CD4-positive, alpha-beta T cell treated with Interleukin-15 for 1 hour (primary cell): ENCODE measurements around the gene CPXM2.

Experiments
- DNase-seq: peaks from one replicate; pipeline ENCODE4 v3.0.0-alpha.2; 2020

The CPXM2 gene

DNA sequence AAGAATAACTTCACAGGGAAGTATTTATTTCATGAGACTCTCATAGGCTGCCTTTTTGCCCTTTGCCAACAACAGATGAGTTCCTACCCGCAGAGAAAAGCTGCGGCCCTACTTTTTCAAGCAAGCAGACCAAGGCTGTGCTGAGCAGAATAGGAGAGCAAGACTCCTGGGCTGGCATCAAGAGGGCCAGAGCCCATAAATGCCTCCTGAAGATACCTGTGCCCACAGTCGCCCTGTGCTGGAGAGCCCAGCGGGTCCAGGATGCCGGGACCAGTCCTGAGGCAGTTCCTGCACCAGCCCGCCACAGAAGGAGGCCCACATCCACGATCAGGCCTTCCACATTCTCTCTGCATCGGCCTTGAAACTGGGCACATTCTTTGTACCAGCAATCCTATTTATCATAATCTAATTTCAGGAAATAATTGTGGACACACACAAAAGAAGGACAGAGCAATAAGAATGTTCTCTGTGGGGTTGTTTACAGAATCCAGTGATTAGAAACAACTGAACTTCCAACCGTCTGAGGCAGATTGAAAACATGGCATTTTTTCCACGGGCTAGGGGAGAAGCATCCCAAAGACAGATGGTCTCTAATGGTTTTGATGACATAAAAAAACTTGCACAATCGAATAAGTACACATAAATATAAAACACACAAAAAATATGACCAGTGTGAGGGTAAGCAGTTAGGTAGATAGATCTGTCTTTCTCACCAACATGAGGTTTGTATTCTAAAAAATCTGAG, 95.6 kb downstream of the CPXM2 start:
- no peak for DNase-seq

DNA sequence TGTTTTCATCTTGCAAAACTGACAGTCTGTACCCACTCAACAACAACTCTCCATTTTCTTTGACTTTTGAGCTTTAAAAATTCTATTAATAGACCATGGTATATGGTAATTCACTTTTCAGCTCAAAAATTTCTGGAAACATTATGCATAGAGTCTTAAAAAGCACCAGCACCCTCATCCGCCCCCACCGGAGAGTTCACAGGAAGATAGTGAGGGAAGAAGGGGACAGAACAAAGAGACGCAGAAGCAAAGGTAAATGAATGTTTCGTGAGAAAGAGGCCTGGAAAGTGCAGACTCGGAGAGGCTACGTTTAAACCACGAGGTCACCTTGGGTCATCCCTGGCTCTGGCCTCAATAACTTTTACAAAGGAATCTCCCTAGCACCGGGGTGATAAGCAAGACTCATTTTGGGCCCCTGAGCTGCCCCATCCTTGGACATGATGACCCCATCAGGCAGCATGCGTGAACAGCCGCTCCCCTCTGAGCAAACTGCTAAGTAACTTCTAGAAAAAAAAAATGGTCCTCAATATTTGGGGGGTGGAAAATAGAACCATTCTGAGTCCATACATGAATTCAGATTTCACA, 96.3 kb downstream of the CPXM2 start:
- no peak for DNase-seq

DNA sequence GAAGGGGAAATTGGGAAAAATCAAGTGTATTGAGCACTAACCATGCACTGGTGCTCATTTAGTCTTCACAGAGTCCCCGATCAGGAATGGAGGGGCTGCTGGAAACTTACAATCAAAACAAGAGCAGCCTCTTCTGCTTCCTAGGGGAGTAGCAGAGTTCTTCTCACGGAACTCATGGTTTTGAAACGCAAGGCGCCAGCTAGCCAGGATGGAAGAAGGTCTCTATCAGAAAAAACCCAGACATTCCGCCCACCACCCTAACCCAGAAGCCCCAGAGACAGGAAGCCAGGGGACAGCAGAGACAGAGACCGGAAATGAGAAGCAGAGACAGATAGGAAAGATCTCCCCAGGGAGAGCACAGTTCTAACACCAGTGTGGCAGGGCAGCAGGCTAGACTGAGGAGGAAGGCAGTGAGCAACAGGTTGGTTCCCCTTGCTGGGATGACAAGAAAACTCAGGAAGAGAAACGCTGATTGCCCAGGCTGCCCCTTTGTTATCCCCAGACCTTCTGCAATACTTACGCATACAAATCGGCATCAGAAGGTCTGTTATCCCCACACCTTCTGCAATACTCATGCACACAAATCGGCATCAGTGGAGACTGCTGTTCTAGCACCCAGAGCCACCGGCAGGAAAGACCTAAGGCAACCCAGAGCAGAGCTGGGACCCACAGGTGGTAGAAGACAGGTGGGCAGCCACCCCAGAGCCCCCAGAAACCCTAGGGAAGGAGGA, 99.2 kb downstream of the CPXM2 start:
- no peak for DNase-seq

DNA sequence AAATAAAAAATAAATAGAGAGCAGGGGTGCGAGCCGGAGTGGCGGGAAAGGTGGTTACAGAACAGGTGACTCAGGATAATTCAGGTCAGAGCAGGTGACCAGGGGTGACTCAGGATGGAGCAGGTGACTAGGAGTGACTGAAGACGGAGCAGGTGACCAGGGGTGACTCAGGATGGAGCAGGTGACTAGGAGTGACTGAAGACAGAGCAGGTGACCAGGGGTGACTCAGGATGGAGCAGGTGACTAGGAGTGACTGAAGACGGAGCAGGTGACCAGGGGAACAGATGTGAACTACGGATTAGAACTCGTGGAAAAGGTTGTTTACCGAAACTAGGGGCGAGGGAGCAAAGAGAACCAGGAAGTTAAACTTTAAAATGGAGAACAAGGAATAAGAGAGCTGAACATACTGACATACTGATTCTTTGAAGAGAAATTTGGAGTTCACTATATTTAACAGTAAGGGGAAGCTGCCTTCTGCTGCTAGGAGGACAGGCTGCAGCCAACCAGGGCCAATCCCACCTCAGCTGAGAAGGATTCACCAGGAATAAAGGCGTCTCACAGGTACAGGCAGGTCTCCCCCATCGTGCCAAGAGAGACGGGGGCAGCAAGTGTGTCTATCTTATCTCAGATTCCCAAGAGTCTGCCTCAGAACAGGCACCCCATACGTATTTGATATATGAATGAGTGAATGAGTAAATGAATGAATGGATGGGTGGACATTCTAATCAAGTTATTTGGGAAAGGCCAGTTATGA, 101.3 kb downstream of the CPXM2 start:
- DNase-seq = no peak

DNA sequence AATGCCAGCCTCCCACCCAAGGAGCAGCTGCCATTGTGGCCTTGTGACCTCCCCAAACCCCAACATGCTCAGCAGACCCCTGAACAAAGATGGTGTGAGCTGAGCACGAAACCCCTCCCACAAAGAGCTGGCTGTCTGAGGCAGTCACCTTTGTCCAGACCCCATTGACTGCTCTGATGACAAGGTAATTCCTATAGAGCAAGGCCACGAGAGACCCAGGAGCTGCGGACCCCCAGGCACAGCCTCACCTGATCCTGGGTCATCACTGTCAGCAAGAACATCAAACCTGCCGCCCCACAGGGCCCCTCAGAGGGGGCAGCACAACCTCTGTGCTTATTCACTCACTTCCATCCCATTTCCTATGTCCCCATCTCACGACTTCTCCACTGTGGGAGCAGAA, 102.6 kb downstream of the CPXM2 start:
- DNase-seq = no peak

DNA sequence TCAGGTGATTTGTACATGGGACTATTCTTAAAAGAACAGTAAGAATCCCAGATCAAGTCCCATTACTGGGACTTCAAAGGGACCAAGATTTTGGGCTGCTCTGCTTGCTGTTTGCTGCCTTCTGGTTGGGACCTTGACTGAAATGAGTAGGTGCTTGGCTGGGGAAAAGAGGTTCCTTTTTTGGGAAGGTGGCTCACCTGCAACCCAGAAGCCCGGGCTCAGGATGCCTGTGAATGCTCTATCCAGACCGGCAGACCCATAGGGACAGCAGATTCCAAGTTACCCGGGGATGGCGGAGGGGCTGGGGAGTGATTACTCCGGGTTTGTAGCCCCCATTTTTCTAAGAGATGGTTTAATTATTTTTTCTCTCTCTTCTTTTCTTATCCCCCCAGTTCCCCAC, 104.0 kb downstream of the CPXM2 start:
- DNase-seq = no peak

DNA sequence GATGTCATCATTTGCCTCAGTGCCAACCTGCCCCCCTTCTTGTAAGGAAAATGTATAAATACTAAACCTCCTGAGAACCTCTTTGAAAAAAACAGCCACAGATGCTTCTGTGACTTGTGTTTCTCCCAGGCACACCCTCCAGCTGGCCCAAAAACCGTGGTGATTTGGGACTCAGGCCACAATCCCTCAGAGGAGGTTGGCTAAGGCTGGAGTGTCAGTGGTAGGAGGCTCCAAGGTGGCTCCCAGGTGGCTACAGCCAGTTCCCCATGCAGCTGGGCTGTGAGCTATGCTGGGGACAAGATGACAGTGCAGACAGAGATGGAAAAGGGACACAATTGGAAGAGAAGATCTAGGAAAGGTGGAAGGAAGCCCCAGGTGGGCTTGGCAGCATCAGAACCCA, 104.7 kb downstream of the CPXM2 start:
- no peak for DNase-seq

DNA sequence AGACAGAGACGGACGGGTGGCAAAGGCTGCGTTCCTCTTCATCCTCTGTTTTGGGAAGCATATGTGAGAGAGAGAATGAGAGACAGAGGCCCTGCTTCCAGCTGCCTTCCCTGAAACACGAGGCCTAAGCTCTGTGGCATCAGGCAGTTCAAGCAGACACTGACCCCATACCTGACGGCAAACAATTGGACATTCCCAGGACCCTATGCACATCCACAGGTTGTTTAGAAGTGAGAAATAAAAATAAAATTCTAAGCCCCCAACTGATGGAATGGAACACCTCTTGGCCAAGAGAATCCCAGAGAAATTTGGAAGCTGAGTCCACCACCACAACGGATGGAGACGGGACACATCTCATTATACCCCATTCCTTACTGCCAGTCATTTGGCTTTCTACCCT, 105.3 kb downstream of the CPXM2 start:
- no peak for DNase-seq

DNA sequence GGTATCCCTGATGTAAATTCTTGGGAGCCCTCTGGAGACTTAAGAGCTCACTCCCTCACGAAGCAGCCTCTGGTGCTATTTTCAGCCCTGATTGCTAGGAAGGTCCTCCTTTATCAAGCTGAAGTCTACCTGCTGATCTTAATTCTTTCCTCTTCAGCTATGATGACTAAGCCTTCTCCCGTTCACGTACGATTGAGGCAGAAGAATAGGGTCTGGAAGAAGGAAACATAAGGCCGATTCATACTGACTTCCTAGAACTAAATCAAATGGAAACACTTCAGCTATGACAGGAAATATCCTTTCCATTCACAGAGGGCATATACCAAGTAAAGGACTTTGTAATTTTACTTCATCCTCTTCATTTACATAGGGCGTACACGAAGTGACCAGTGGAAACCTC, 107.0 kb downstream of the CPXM2 start:
- DNase-seq = no peak

DNA sequence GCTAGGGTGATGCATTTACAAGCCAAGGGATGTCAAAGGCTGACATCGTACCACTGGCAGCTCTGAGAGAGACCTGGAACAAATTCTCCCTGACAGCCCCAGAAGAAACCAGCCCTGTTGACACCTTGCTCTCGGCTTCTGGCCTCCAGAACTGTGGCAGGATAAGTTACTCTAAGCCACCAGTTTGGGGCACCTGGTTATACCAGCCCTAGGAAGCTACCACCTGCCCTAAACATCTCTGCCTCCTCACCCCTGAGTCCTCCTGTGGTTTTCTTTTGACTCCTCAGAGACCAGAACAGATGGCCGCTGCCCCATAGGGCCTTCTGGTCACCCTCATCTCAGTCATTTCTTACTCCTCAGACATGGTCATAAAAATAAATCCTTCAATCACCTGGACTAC, 107.4 kb downstream of the CPXM2 start:
- no peak for DNase-seq

DNA sequence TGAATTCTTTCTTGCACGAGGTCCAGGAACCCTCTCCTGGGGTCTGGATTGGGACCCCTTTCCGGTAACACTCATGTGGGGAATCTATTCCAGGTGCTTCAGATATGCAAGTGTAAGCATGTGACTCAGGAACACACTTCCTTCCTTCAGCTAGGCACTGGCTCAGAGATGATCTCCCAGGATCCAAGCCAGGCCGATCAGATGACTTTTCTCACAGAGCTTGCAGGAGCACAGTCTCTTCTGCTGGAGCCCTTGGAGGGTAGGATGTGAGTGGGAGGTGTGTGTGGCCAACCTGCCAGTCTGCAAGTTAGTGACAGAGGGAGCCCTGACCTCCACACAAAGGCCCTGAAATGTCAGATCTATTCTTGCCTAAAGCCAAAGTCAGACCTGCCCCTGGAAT, 108.3 kb downstream of the CPXM2 start:
- no peak for DNase-seq

DNA sequence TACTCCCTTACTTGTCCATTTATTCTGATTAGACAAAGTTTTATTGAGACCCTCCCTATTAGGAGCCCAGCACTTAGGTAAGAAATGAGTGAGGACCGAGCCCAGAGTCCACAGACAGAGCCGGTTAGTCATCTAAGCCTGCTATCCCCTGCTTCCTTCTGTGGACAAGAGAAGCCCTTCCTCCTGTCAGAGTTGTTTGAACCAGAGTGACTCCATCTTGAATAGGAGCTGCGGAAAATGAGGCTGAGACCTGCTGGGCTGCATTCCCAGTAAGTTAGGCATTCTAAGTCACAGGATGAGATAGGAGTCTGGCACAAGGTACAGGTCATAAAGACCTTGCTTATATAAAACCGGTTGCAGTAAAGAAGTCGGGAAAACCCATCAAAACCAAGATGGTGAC, 109.1 kb downstream of the CPXM2 start:
- no peak for DNase-seq

DNA sequence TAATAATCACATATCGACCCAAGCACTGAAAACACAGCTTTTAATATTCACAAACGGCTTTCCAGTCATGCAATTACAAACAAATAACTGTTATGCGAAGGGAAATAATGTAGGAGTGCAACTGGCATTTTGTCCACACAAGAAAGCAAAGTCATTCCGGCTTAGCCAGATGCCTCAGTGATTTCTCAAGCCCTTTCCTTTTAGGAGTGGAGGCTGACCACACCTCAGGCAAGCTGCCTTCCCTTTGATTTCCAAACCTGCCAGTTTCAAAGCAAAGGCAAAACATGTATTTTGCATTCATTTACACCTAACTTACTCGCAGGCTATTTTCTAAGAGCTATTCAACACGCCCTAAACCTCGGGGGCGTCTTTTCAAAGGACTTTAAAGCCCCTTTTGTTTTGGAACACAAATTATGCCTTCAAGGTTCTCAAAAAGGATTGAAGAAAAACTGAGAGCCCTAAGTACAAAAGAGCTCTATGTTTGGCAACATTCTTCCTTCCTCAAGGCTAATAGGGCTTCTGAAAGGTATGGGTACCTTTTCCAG, 109.6 kb downstream of the CPXM2 start:
- DNase-seq = no peak

DNA sequence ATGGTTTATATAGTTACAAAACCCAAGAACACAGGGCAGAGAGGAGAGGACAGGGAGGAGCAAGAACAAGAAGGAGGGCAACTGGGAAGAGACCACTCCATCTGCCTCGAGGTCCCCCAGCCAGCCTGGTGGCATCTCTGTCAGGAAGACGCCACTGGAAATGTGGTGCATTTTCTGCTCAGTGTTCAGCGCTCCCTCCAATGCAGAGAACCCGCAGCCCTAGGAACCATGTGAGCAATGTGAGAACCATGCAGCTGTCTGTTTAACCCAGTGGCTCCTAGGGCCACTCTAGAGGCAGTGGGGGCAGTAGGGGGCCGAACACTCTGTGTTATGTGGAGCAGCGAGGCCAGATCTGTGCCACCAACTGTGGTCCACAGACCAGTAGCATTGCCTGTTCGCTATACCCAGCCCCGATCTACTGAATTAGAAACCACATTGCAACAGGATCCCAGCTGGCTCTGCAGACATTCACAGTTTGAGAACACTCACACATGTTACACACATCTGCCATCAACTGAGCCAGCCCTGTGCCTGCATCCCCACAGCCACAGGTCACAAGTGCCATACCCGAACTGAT, 110.2 kb downstream of the CPXM2 start:
- DNase-seq = no peak

DNA sequence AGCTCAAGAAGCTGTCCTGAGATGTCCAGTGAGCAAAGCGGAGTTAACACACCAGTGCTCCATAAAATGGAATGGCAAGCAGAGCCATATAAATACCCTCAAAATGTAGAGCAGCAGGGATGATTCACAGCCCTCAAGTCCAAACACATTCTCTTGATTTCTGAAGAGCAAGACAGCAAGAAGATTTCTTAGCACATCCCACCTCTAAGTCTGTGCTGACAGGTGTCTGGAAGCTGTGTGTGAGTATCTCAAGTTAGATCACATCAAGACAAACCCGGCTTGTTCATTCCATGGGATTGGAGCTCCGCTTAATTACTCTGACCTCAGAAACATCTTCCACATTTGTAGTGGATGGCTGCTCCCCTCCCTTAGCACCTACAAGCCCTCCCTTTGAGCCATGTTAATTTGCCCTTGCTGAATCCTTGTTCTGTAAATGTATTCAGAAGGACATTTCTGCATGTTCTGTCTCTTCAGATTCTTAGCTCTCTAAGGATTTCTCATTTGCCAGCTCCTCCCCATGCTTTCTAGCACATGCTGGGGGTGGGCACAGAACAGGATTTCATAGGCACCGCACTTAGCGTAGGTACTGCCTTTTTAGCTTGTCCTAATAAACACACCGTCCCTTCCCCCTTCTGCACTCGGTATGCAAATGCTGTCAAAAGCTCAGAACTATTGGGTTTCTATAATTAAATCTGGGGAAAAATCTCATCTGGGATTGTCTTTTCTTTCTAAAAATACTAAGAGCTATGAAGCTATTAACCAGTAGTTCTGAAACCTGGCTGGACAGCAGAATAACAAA, 112.7 kb downstream of the CPXM2 start:
- DNase-seq = no peak

DNA sequence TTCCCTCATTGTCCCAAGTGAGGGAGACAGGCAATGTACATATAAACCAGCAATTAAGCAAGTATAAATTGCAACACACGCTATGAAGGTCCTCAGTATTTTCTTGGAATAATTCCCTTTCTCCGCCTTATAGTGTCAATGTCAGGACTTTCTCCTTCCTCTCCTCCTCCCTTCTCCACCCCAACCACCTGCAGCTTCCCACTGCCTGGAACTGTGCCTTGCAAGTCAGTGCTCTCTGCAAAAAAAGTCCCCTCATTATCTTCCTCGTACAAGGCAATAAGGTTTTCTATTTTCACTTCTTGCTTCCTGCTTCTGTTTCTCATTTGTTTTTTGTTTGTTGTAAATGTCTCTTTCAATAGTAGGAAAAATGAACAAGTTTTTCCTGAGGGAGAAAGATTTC, 113.7 kb downstream of the CPXM2 start:
- no peak for DNase-seq

DNA sequence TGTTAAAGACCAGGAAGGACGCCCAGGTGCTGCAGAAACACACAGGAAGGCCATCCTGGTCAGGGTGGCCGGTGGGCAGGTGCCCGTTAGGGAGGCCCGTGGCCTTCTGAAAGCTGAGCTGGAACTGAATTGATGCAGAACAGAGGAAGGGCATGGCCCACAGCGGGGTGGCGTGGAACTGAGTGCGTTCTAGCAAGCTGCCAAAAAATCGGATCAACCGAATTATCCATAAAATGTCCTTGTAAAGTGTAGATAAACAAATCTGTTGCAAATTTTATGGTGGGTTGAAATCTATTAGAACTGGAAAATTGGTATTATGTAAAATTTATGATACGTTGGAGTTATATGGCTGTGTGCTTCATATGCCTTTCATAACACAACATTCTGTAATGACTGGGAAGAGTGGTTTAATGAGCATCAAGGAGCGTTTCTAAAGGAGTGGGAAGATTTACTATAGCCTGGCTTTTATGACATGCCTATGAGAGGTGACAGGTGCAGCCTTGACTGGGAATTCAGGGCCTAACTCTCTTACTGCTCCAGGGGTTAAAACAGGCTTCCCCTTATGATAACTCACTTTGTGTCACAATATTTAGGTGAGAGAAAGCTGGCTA, 117.4 kb downstream of the CPXM2 start:
- no peak for DNase-seq

DNA sequence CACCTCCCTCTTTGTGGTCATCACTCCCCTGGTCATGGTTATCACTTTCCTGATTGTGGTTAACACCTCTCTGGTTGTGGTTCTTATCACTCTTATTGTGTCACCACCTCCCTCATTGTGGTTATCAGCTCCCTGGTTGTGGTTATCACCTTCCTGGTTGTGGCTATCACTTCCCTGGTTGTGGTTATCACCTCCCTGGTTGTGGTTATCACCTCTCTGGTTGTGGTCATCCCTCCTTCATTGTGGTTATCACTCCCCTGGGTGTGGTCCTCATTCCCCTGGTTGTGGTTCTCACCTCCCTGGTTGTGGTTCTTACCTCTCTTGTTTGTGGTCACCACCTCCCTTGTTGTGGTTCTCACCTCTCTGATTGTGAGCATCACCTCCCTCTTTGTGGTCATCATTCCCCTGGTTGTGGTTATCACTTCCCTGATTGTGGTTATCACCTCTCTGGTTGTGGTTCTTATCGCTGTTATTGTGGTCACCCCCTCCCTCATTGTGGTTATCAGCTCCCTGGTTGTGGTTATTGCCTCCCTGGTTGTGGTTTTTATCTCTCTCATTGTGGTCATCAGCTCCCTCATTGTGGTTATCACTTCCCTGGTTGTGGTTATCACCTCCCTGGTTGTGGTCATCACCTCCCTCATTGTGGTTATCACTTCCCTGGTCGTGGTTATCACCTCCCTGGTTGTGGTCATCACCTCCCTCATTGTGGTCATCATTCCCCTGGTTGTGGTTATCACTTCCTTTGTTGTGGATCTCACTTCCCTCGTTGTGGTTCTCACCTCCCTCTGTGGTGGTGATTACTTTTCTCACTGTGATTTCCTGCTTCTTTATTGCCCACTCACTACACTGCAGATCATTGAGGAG, 118.7 kb downstream of the CPXM2 start:
- no peak for DNase-seq

DNA sequence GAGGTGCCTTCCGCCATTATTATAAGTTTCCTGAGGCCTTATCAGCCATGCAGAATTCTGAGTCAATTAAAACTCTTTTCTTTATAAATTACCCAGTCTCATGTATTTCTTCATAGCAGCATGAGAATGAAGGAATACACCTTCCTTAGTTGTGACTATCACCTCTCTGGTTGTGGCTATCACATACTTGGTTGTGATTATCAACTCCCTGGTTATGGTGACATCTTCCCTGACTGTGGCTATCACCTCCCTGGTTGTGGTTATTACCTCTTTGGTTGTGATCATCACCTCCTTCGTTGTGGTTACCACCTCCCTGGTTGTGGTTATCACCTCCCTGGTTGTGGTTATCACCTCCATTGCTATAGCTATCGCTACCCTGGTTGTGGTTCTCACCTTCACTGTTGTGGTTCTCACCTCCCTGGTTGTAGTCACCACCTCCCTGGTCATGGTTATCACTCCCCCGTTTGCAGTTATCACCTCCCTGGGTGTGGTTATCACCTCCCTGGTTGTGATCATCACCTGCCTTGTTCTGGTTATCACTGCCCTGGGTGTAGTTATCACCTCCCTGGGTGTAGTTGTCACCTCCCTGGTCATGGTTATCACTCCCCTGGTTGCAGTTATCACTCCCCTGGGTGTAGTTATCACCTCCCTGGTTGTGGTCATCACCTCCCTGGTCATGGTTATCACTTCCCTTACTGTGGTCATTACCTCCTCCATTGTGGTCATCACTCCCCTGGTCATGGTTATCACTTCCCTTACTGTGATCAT, 119.5 kb downstream of the CPXM2 start:
- DNase-seq = peak; percentile 23

DNA sequence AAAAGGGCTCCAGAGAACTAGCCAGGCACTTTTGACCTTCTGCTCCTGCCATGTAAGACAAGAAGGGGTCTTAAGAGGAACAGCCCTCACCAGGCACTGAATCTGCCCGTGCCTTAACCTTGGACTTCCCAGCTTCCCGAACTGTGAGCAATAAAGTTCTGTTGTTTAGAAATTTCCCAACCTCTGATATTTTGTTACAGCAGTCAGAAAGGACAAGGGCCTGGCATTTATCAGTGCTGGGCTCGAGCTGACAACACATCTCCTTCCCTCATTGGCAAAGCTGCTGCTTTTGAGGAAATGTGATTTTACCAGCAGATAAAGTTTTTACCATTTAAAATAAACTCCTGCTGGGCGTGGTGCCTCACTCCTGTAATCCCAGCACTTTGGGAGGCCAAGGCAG, 122.0 kb downstream of the CPXM2 start:
- DNase-seq = no peak
